CD4-positive, CD25-positive, alpha-beta regulatory T cell (primary cell): Measurements from ENCODE around the gene C8A. TPM values are rescaled to one million over a fixed set of nuclear protein-coding genes. Genes with fewer than 3 reads are reported as not detected.

ENCODE experiments used
- ATAC-seq, 2 donors: fragments of 150-1000 bp; cut with Tn5 transposase; one replicate each; pipeline ENCODE4 v1.10.0; 2021; ENCODE audit warnings: low read depth in 2 of 2, moderate number of reproducible peaks in 2 of 2, moderate library complexity in 1 of 2
- DNase-seq, 3 donors: peaks; one replicate each; pipeline versions ENCODE4 v3.0.0 to v3.0.0-alpha.2; 2012 to 2022; ENCODE audit warnings: mixed read lengths in 1 of 3
- H3K27ac ChIP-seq: one replicate; pipeline ENCODE4 v1.7.0; 2013; ENCODE audit warnings: mild to moderate bottlenecking, low read length; ENCODE audit not compliant: insufficient read depth, poor library complexity, severe bottlenecking
- H3K27me3 ChIP-seq: one replicate; pipeline ENCODE4 v1.7.0; 2013; ENCODE audit warnings: low read length; ENCODE audit not compliant: control insufficient read depth, insufficient read depth
- H3K36me3 ChIP-seq: one replicate; pipeline ENCODE4 v1.7.0; 2013; ENCODE audit warnings: mild to moderate bottlenecking, low read length, moderate library complexity; ENCODE audit not compliant: control insufficient read depth, insufficient read depth
- H3K4me1 ChIP-seq: 2 replicates; pipeline ENCODE4 v1.7.0; 2013; ENCODE audit warnings: mild to moderate bottlenecking, low read length; ENCODE audit not compliant: insufficient read depth, control insufficient read depth, poor library complexity, severe bottlenecking
- H3K4me3 ChIP-seq: one replicate; pipeline ENCODE4 v1.7.0; 2013; ENCODE audit warnings: low read depth, mild to moderate bottlenecking, low read length, moderate library complexity
- H3K9me3 ChIP-seq, 2 experiments: 1 replicate in 1 of 2; 2 replicates in 1 of 2; pipeline ENCODE4 v1.7.0; 2013; ENCODE audit warnings: low read length in 2 of 2, mild to moderate bottlenecking in 1 of 2, moderate library complexity in 1 of 2; ENCODE audit not compliant: control insufficient read depth in 2 of 2
- H3K27ac Mint-ChIP-seq, 3 donors: one replicate each; pipeline ENCODE4 v1.8.0; 2020 to 2022; ENCODE audit warnings: mild to moderate bottlenecking in 3 of 3, mixed read lengths in 3 of 3, moderate library complexity in 2 of 3
- H3K27me3 Mint-ChIP-seq: one replicate; pipeline ENCODE4 v1.8.0; 2022; ENCODE audit warnings: mild to moderate bottlenecking, mixed read lengths
- H3K36me3 Mint-ChIP-seq: one replicate; pipeline ENCODE4 v1.8.0; 2020; ENCODE audit warnings: mixed read lengths
- H3K4me1 Mint-ChIP-seq, 4 donors: one replicate each; pipeline ENCODE4 v1.8.0; 2020 to 2022; ENCODE audit warnings: mixed read lengths in 4 of 4, mild to moderate bottlenecking in 1 of 4
- H3K4me3 Mint-ChIP-seq, 4 donors: one replicate each; pipeline ENCODE4 v1.8.0; 2020 to 2022; ENCODE audit warnings: mild to moderate bottlenecking in 4 of 4, mixed read lengths in 4 of 4, moderate library complexity in 3 of 4
- H3K9me3 Mint-ChIP-seq, 7 donors: one replicate each; pipeline ENCODE4 v1.8.0; 2020 to 2022; ENCODE audit warnings: mixed read lengths in 7 of 7, mild to moderate bottlenecking in 3 of 7, moderate library complexity in 2 of 7
- polyA plus RNA-seq, 4 donors: library from polyadenylated mRNA; unstranded; fragments of 300-500 nt; fragmentation: Illumina TruSeq; gene quantifications; one replicate each; pipeline ENCODE4 v1.2.3, GENCODE V29; 2021
- total RNA-seq: library from RNA; stranded (reverse); gene quantifications from one replicate; pipeline ENCODE4 v1.2.3, GENCODE V29; 2022

The C8A gene
- total and polyA plus RNA-seq, 5 donors from 2014 or later: not detected

- Histone ChIP-seq H3K36me3 (no peaks in the 10 kb centered on the region), H3K27ac (no peak overlapping the region), H3K4me1 (no peaks in the 10 kb centered on the region), H3K9me3 (no peaks in the 10 kb centered on the region), H3K27me3 (no peaks in the 10 kb centered on the region), H3K4me3 (no peak overlapping the region)
- Mint-ChIP-seq H3K36me3 (no peaks in the 10 kb centered on the region), H3K4me1 (no peaks in the 10 kb centered on the region), H3K27me3 (no peaks in the 10 kb centered on the region), H3K4me3 (no peak overlapping the region), H3K27ac (no peak overlapping the region), H3K9me3 (peaks cover 0 to 2% (median 0%) of the 10 kb centered on the region in 7 donors)
- ATAC-seq (no peak), DNase-seq (no peak)
These were observed 67.9 kb downstream of the C8A start for GRCh38 chr1:56922507-56922906.

- no peaks in the 10 kb centered on the region for H3K4me1 ChIP-seq
- H3K9me3 ChIP-seq: no peaks in the 10 kb centered on the region
- no peak overlapping the region for H3K27ac ChIP-seq
- H3K4me3 Mint-ChIP-seq: no peak overlapping the region
- H3K4me1 Mint-ChIP-seq: no peaks in the 10 kb centered on the region
- H3K4me3 ChIP-seq: no peak overlapping the region
- H3K36me3 Mint-ChIP-seq: no peaks in the 10 kb centered on the region
- no peak overlapping the region for H3K27ac Mint-ChIP-seq
- no peaks in the 10 kb centered on the region for H3K27me3 ChIP-seq
- DNase-seq (no peak), ATAC-seq (no peak)
- no peaks in the 10 kb centered on the region for H3K27me3 Mint-ChIP-seq
- peaks cover 0 to 2% (median 0%) of the 10 kb centered on the region in 7 donors for H3K9me3 Mint-ChIP-seq
- H3K36me3 ChIP-seq: no peaks in the 10 kb centered on the region
These were observed 68.6 kb downstream of the C8A start for GRCh38 chr1:56923201-56923600.

GRCh38 chr1:56924116-56924515, 69.5 kb downstream of the C8A start:
- H3K9me3 Mint-ChIP-seq: peaks cover 0 to 2% (median 0%) of the 10 kb centered on the region in 7 donors
- H3K4me1 Mint-ChIP-seq: no peaks in the 10 kb centered on the region
- H3K27ac Mint-ChIP-seq: no peak overlapping the region
- Histone ChIP-seq H3K4me1 (no peaks in the 10 kb centered on the region), H3K4me3 (no peak overlapping the region), H3K9me3 (no peaks in the 10 kb centered on the region), H3K27ac (no peak overlapping the region), H3K36me3 (no peaks in the 10 kb centered on the region), H3K27me3 (no peaks in the 10 kb centered on the region)
- H3K36me3 Mint-ChIP-seq: no peaks in the 10 kb centered on the region
- DNase-seq (no peak), ATAC-seq (no peak)
- no peaks in the 10 kb centered on the region for H3K27me3 Mint-ChIP-seq
- no peak overlapping the region for H3K4me3 Mint-ChIP-seq

- no peak for ATAC-seq
- H3K27ac Mint-ChIP-seq: no peak overlapping the region
- H3K4me1 Mint-ChIP-seq: no peaks in the 10 kb centered on the region
- Histone ChIP-seq H3K27ac (no peak overlapping the region), H3K4me3 (no peak overlapping the region), H3K9me3 (no peaks in the 10 kb centered on the region), H3K4me1 (no peaks in the 10 kb centered on the region), H3K27me3 (no peaks in the 10 kb centered on the region), H3K36me3 (no peaks in the 10 kb centered on the region)
- H3K9me3 Mint-ChIP-seq: peaks cover 0 to 2% (median 0%) of the 10 kb centered on the region in 7 donors
- H3K4me3 Mint-ChIP-seq: no peak overlapping the region
- DNase-seq: no peak
- no peaks in the 10 kb centered on the region for H3K27me3 Mint-ChIP-seq
- no peaks in the 10 kb centered on the region for H3K36me3 Mint-ChIP-seq
These were observed 70.6 kb downstream of the C8A start for GRCh38 chr1:56925193-56925592.

GRCh38 chr1:56927171-56927570, 72.6 kb downstream of the C8A start:
- no peaks in the 10 kb centered on the region for H3K27me3 Mint-ChIP-seq
- Histone ChIP-seq H3K9me3 (no peaks in the 10 kb centered on the region), H3K27me3 (no peaks in the 10 kb centered on the region), H3K4me1 (no peaks in the 10 kb centered on the region), H3K4me3 (no peak overlapping the region), H3K36me3 (no peaks in the 10 kb centered on the region), H3K27ac (no peak overlapping the region)
- no peak overlapping the region for H3K27ac Mint-ChIP-seq
- peaks cover 0 to 2% (median 0%) of the 10 kb centered on the region in 7 donors for H3K9me3 Mint-ChIP-seq
- DNase-seq (no peak), ATAC-seq (no peak)
- H3K36me3 Mint-ChIP-seq: no peaks in the 10 kb centered on the region
- H3K4me1 Mint-ChIP-seq: no peaks in the 10 kb centered on the region
- no peak overlapping the region for H3K4me3 Mint-ChIP-seq

- ATAC-seq: no peak
- Histone ChIP-seq H3K27ac (no peak overlapping the region), H3K27me3 (no peaks in the 10 kb centered on the region), H3K36me3 (no peaks in the 10 kb centered on the region), H3K9me3 (no peaks in the 10 kb centered on the region), H3K4me1 (no peaks in the 10 kb centered on the region), H3K4me3 (no peak overlapping the region)
- H3K4me1 Mint-ChIP-seq: no peaks in the 10 kb centered on the region
- peaks cover 0 to 5% (median 0%) of the 10 kb centered on the region in 7 donors for H3K9me3 Mint-ChIP-seq
- H3K36me3 Mint-ChIP-seq: no peaks in the 10 kb centered on the region
- H3K27me3 Mint-ChIP-seq: no peaks in the 10 kb centered on the region
- no peak for DNase-seq
- no peak overlapping the region for H3K27ac Mint-ChIP-seq
- H3K4me3 Mint-ChIP-seq: no peak overlapping the region
These were observed 73.4 kb downstream of the C8A start for GRCh38 chr1:56927986-56928385.

GRCh38 chr1:56929492-56929891, 74.9 kb downstream of the C8A start:
- H3K27ac Mint-ChIP-seq: no peak overlapping the region
- no peaks in the 10 kb centered on the region for H3K4me1 Mint-ChIP-seq
- no peak overlapping the region for H3K4me3 ChIP-seq
- no peak overlapping the region for H3K4me3 Mint-ChIP-seq
- H3K27me3 Mint-ChIP-seq: no peaks in the 10 kb centered on the region
- no peak for DNase-seq
- no peaks in the 10 kb centered on the region for H3K27me3 ChIP-seq
- H3K9me3 ChIP-seq: no peaks in the 10 kb centered on the region
- H3K27ac ChIP-seq: no peak overlapping the region
- no peaks in the 10 kb centered on the region for H3K36me3 Mint-ChIP-seq
- no peaks in the 10 kb centered on the region for H3K4me1 ChIP-seq
- no peaks in the 10 kb centered on the region for H3K36me3 ChIP-seq
- ATAC-seq: no peak
- H3K9me3 Mint-ChIP-seq: peaks cover 0 to 5% (median 0%) of the 10 kb centered on the region in 7 donors

- Mint-ChIP-seq H3K27me3 (no peaks in the 10 kb centered on the region), H3K4me1 (no peaks in the 10 kb centered on the region), H3K4me3 (no peak overlapping the region), H3K36me3 (no peaks in the 10 kb centered on the region), H3K27ac (no peak overlapping the region), H3K9me3 (peaks cover 0 to 5% (median 0%) of the 10 kb centered on the region in 7 donors)
- H3K27me3 ChIP-seq: no peaks in the 10 kb centered on the region
- H3K4me1 ChIP-seq: no peaks in the 10 kb centered on the region
- H3K4me3 ChIP-seq: no peak overlapping the region
- no peaks in the 10 kb centered on the region for H3K36me3 ChIP-seq
- DNase-seq (no peak), ATAC-seq (no peak)
- no peaks in the 10 kb centered on the region for H3K9me3 ChIP-seq
- H3K27ac ChIP-seq: no peak overlapping the region
These were observed 76.6 kb downstream of the C8A start for GRCh38 chr1:56931211-56931610.
